Hematopoietic multipotent progenitor cell treated with erythropoietin and hydrocortisone succinate and interleukin-3 and kit ligand, for 8 days (in vitro differentiated cells): ENCODE measurements around the gene MAPT.
A peak's percentile ranks its signal among the peaks of the same experiment; 100 is the strongest.

ENCODE experiments used
- DNase-seq: peaks from one replicate; pipeline ENCODE4 v3.0.0-alpha.2; 2015

Gene MAPT

DNA sequence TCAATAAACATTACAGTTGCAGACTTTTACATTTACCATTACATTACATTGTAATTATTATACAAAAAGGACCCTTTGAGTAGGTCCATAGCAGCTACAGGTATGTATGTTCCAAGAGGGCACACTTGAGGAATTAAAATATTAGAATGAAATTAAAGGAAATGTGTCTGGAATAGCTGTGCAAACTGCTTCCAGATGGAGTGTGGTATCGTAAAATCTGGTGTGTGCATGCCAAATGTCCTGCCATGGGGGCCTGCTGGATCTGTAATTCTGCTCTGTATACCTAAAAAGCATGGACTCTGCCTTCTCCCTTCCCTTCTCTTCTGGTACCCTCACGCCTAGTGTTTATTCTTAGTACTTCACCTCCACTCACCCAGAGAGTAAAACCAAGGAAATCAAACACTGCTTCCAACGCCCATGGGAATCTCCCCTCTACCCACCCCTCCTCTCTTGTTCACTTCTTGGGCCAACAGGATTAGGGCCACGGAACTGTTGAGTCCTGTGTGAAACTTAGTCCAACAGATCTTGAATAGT, 143.4 kb downstream of the MAPT start:
- no peak for DNase-seq

GRCh38 chr17:46038414-46038813, 144.1 kb downstream of the MAPT start:
- no peak for DNase-seq

GRCh38 chr17:46038937-46039336, 144.6 kb downstream of the MAPT start:
- DNase-seq = no peak

DNA sequence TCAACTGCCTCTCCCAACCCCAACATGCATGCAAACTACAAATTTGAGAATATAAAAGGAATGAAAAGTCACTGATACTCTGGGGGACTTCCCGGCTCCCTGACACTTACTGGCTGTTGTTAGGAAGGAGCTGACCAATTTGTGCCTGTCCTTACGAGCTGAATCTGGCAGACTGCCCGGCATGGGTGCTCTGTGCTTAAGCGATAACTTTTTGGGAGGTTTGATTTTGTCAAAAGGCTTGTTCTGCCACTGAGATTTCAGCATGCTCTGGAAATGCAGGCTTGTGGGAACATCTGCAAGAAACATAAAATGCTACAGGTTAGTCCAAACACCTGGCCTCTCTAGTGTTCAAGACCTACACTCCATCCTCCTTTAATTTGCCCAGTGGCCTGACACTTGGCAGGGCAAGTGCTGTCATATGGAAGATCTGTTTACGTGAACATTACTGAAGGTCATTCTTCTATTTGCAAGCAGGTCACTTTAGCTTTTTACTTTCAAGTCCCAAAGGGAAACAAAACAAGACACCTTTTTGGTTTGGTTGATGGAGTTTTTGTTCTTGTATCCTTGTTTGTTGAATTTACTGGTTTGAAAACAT, 145.3 kb downstream of the MAPT start:
- peak; percentile 50 for DNase-seq

DNA sequence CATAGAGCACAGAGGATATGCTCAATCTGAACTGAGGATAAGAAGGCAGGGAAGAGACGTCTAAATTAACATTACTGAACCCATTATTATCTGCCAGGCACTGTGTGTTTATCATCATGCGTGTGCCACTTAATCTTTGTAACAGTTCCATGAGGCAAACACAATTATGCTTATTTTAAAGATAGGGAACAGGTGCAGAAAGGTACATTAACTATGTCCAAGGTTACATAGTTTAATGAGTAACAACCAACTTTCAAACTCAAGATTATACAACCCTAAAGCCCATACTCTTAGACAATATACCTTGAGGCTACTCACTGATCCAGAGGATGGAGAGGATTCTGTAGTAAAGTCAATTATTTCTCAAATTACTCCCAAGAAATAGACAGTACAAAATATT, 147.9 kb downstream of the MAPT start:
- no peak for DNase-seq

DNA sequence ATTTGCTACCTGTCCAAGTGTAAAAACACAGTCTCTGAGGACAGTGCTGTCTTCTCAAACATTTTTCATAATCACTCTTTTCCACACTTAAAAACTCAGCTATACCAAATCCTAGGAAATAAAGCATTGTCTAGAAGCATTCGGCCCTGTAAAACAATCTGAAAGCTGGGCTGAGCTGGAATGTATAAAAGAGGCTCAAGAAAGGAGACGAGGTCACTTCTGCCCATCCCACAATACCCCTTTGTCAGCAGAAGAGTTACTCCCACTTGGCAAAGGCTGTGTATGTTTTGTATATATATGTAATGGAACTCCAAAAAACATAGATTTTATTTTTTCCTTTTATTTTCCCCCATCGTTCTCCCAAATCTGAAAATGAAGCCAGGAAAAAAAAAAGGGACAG, 148.6 kb downstream of the MAPT start:
- DNase-seq = no peak

DNA sequence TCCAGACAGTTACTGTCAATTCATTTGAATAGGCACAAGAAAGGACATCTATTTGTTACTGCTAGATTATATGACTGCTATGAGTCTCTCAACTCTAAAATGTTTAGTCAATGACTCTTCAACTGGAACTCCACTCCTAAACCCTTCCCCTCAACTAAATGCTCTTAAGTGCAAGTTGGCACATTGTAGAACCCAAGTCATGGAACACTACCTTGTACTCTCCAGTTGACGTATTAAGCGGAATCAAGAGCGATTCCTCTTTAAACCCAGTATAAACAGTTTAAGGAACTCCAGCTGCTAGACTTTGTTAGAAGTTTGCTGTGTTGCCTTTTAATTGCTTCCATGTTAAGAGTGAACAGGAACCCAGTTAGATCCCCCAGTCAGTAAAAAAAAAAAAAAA, 149.3 kb downstream of the MAPT start:
- no peak for DNase-seq

GRCh38 chr17:46044286-46044928, 150.1 kb downstream of the MAPT start:
- DNase-seq = peak; percentile 87

- no peak for DNase-seq
Measured at GRCh38 chr17:46044989-46045388, 150.6 kb downstream of the MAPT start.

DNA sequence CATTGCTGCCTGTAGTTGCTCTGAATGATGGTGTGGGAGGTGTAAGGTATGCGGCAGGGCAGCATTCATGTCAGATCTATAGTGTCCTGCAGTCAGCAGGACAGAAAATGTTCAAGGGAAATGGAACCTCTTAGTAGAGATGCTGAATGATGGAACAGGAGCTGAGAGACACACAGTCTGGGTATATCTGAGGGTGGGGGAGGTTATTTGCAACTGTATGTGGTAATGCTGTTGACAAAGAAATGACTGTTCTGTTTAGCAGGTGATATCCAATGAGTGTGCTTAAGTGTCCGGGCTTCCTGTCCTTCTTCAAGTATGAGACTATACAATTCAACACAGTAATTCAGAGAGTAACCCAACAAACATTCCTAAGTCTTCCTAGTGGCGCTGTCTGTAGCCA, 151.3 kb downstream of the MAPT start:
- no peak for DNase-seq

DNA sequence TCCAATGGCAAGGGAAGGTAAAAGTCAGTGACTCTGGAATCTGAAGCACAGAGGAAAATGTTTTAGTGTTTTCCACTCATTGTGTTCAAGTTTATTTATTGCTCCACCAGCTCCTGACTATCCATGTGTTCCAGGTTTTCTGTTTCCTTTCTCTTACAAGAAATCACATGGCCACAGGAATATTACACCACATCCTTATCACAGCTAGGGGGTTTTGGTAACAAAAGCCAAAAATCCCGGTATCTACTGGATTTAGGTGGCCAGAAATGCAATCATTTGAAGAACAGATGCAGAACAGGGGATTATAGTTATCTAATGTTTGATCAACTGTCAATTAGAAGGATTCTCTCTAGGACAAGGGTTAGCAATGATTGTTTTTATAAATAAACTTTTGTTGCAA, 152.6 kb downstream of the MAPT start:
- no peak for DNase-seq

DNA sequence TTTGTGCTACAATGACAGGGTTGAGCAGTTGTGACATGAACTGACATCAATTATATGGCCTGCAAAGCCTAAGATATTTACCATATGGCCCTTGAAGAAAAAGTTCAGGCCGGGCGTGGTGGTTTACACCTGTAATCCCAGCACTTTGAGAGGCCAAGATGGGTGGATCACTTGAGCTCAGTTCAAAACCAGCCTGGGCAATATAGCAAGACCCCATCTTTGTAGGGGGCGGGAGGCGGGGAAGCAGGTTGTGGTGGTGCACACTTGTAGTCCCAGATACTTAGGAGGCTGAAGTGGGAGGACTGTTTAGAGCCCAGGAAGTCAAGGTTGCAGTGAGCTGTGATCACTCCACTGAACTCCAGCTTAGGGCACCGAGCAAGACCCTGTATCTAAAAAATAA, 153.0 kb downstream of the MAPT start:
- DNase-seq = no peak

DNA sequence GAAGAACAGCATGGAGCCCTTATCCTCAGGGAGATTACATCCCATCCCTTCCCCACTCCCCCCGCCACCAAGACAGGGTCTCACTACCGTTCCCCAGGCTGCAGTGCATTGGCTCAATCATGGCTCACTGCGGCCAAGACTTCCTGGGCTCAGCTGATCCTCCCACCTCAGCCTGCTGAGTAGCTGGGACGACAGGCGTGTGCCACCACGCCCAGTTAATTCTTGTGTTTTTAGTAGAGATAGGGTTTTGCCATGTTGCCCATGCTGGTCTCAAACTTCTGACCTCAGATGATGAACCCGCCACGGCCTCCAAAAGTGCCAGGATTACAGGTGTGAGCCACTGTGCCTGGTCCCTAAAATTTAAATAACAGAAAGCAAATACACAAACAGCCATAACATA, 153.5 kb downstream of the MAPT start:
- peak; percentile 58 for DNase-seq

- peak; percentile 56 for DNase-seq
Measured at GRCh38 chr17:46049656-46050055, 155.3 kb downstream of the MAPT start.

DNA sequence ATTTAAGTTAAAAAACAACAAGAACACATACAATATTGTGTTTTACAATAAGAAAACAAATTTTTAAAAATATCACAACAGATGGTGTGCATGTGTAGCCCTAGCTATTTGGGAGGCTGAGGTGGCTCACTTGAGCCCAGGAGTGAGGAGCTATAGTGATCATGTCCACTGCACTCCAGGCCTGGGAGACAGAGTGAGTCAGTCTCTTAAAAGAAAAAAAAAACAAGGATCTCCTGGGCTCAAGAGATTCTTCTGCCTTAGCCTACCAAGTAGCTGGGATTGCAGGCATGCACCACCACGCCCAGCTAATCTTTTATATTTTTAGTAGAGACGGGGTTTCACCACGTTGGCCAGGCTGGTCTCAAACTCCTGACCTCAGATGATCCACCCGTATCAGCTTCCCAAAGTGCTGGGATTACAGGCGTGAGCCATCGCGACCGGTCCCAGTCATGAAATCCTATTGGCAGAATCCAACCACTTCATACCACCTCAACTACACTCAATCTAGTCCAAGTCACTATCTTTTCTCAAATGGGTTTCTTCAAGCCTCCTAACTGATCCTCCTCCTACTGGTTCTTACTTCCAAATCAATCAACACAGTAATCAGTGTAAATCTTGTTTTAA, 159.7 kb downstream of the MAPT start:
- DNase-seq = no peak

DNA sequence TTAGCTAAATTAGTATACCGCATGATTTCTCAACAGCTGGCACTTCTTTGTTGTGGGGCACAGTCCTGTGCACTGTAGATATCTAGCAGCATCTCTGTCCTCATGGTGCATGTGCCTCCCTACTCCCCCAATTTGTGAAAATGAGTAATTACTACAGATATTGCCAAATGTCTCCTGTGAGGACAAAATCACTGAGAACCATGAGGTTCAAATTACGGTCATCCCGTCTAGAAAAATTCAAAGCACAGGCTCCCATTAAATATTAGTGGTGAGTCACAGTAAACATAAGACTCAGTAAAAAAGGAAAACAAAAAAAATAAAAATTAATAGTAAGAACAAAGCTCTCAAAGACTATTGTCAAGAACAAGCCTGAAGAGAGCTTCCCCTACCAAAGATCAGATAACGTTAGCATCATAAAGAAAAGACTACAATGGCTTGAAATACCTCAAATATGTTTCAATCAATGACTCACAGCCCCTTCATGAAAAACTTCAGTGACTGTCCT, 162.5 kb downstream of the MAPT start:
- DNase-seq = peak; percentile 31

- no peak for DNase-seq
Measured at GRCh38 chr17:46057366-46057765, 163.0 kb downstream of the MAPT start.

DNA sequence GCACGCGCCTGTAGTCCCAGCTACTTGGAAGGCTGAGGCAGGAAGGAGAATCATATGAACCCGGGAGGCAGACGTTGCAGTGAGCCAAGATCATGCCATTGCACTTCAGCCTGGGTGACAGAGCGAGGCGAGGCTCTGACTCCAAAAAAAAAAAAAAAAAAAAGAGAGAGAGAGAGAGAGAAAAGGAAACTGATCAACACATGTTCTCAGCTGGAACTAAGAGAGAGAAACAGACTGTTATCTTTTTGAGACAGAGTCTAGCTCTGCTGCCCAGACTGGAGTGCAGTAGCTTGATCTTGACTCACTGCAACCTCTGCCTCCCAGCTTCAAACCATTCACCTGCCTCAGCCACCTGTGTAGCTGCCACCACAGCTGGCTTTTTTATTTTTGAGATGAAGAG, 165.1 kb downstream of the MAPT start:
- DNase-seq = peak; percentile 89

DNA sequence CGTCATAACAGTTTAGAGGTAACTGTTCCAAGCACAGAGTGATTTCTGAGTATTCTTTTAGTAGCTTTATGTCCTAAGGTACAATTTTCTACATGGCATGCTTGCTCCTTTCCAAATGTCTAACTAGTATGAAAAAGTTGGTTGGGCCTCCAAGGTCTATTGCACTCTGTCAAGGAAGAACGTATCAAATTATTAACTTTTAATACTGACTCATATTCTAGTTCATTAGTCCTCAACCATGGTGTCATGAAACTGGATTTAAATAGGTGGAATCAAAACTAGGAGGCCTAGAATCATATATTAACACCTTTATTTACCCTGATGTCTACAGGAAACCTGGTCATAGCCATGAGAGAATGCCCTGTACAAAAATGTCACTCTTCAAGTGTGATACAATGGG, 166.1 kb downstream of the MAPT start:
- no peak for DNase-seq

DNA sequence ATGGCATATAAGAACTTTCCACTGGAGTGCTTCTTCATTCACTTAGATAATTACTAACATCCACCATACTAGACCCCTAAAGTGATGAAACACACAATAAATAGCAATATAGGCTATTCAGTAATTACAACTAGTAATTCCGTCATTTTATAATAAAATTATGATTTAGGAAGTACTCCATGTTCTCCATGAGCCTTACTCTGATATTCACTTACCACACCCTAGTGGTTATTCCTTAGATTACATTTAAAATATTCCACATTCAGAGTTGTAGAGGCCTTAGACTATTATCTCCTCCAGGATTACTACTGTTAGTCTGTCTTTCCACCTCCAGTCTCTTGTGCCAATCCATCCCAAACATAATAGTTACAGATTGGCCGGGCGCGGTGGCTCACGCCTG, 167.1 kb downstream of the MAPT start:
- peak; percentile 48 for DNase-seq

DNA sequence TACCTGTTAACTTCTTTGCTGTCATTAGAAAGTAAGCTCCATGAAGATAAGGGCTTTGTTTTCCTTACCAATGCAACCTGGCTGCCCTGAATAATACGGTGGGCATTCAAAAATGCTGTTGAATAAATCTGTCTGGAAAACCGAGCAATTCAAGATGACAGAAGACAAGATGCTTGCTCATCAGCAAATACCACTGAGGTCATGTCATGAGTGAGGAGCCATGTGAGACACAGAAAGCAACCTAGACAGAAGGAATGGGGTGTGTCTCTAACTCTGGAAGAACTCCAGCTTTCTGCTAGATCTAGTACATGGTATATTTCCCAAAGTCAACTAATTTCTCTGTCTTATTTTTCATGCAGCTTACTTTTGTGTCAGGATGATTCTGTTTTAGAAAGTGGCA, 168.9 kb downstream of the MAPT start:
- peak; percentile 70 for DNase-seq

DNA sequence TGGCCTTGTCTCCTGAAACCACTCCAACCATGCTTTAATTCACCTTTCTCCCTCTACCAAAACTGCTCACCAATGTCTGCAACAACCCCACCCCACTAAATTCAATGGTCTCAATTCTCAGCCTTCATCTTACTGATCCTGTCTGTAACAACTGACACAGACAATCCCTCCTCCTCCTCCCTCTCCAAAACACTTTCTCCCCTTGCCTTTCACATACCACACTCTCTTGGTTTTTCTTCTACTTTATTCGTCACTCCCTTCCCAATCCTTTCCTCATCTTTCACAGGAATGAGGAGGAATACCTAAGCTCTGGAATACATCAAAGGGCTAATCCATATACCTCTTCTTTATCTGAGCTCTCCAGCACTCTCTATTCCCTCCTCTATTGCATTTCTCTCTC, 170.1 kb downstream of the MAPT start:
- DNase-seq = no peak

DNA sequence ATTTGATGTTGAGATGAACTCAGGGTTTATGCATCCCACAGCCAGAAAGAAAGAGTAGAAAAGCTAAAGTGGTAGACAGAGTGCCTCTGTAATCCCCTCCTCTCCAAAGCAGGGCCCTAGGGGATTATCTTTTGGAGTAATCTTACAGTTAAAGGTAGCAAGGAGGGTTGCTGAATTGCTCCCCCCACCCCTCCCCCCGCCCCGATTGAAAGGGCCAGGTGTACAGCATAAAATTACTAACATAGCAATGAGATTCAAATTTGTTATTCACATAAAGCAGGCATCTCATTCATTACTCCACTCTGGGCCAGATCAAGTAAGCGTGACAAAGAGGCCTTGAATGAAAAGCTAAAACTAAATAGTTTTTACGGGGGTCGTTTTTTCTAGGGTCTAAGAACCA, 177.4 kb downstream of the MAPT start:
- no peak for DNase-seq

DNA sequence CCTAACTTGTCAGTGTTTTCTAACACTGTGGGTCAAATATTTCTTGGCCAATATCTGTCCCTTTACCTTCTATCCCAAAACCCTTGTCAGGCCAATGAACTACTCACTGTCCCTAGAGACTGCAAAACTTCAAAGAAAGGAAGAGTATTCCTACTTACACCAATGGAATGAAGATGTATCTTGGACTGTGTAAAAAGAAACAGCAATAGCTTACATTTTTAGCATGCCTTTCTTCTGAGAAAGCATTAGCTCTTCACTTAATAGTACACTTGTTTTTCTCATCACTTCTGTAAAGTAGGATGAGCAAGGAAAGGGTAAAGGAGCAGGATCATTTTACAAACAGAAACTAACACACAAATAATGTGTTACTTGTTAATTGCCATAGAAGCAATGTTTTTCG, 178.6 kb downstream of the MAPT start:
- no peak for DNase-seq
